ENCODE results near the gene POMZP3. TPM values are rescaled to one million over a fixed set of nuclear protein-coding genes. Genes with fewer than 3 reads are reported as not detected.
"Not testable (repeated sequence)": the region's sequence is repeated elsewhere in the genome, so short reads cannot be mapped to it uniquely, and the experiment has no call there.

POMZP3 gene
- total RNA-seq, 2 experiments from 2014 or later: 5.0 to 8.5 TPM

GRCh38 chr7:76637061-76637691 lies 10.1 kb upstream of the POMZP3 start:
- BruUV-seq (replicated peaks); H3K4me2 ChIP-seq (ENCODE audit: low read length); H3K9me3 ChIP-seq (ENCODE audit: low read length); CTCF ChIA-PET (ENCODE audit: unreplicated experiment); DNase-seq (ENCODE audit: low spot score); H3K36me3 ChIP-seq (ENCODE audit: insufficient read depth, low read length); H3K9me2 ChIP-seq (ENCODE audit: insufficient read depth, low read length); H3K4me3 ChIP-seq (ENCODE audit: low read depth, low read length, poor library complexity, severe bottlenecking); H2AFZ ChIP-seq (ENCODE audit: low read length); H3K27ac ChIP-seq (ENCODE audit: low read depth, low read length, poor library complexity, severe bottlenecking); H3K79me2 ChIP-seq (ENCODE audit: insufficient read depth, low read depth, low read length); H3K4me1 ChIP-seq (ENCODE audit: insufficient read depth, low read length, poor library complexity, severe bottlenecking); intact Hi-C loops (cut with micrococcal nuclease; ENCODE audit: unreplicated experiment); H4K20me1 ChIP-seq (ENCODE audit: insufficient read depth, low read length); POLR2A ChIA-PET: not testable (repeated sequence)
- peak; percentile 67 for TF ChIP-seq CTCF (conservative IDR thresholded peaks at IDR 0.05; ENCODE audit: low read length)

GRCh38 chr7:76626581-76626980 lies 498 bp downstream of the POMZP3 start:
- H3K27ac ChIP-seq (ENCODE audit: low read depth, low read length, poor library complexity, severe bottlenecking): peak overlapping the region; percentile 11
- H3K79me2 ChIP-seq (ENCODE audit: insufficient read depth, low read depth, low read length); H4K20me1 ChIP-seq (ENCODE audit: insufficient read depth, low read length); H3K4me1 ChIP-seq (ENCODE audit: insufficient read depth, low read length, poor library complexity, severe bottlenecking); intact Hi-C loops (cut with micrococcal nuclease; ENCODE audit: unreplicated experiment); H3K9me3 ChIP-seq (ENCODE audit: low read length); BruUV-seq (replicated peaks); H3K36me3 ChIP-seq (ENCODE audit: insufficient read depth, low read length); H2AFZ ChIP-seq (ENCODE audit: low read length); H3K9me2 ChIP-seq (ENCODE audit: insufficient read depth, low read length); POLR2A ChIA-PET; CTCF ChIA-PET (ENCODE audit: unreplicated experiment): not testable (repeated sequence)
- H3K4me2 ChIP-seq (ENCODE audit: low read length): peak overlapping the region; percentile 80
- peak; percentile 3 for DNase-seq (ENCODE audit: low spot score)
- peak overlapping the region; percentile 72 for H3K4me3 ChIP-seq (ENCODE audit: low read depth, low read length, poor library complexity, severe bottlenecking)

GRCh38 chr7:76619439-76620190 lies 7.5 kb downstream of the POMZP3 start:
- not testable (repeated sequence) for H3K9me2 ChIP-seq (ENCODE audit: insufficient read depth, low read length)

GRCh38 chr7:76613783-76614182 lies 13.3 kb downstream of the POMZP3 start:
- H4K20me1 ChIP-seq (ENCODE audit: insufficient read depth, low read length); H3K36me3 ChIP-seq (ENCODE audit: insufficient read depth, low read length); BruUV-seq (replicated peaks); H3K9me3 ChIP-seq (ENCODE audit: low read length); H3K9me2 ChIP-seq (ENCODE audit: insufficient read depth, low read length); H3K4me1 ChIP-seq (ENCODE audit: insufficient read depth, low read length, poor library complexity, severe bottlenecking); H2AFZ ChIP-seq (ENCODE audit: low read length); intact Hi-C loops (cut with micrococcal nuclease; ENCODE audit: unreplicated experiment); H3K4me2 ChIP-seq (ENCODE audit: low read length); H3K27ac ChIP-seq (ENCODE audit: low read depth, low read length, poor library complexity, severe bottlenecking); H3K79me2 ChIP-seq (ENCODE audit: insufficient read depth, low read depth, low read length); H3K4me3 ChIP-seq (ENCODE audit: low read depth, low read length, poor library complexity, severe bottlenecking); CTCF ChIA-PET (ENCODE audit: unreplicated experiment); POLR2A ChIA-PET: not testable (repeated sequence)
- TF ChIP-seq CTCF (conservative IDR thresholded peaks at IDR 0.05; ENCODE audit: low read length): 0 out of 2 replicates have a peak, but pooled peaks have one; percentile 28
- peak; percentile 31 for DNase-seq (ENCODE audit: low spot score)

More at GRCh38 chr7:76619439-76620190, 7.5 kb downstream of the POMZP3 start:
- H3K4me1 ChIP-seq (ENCODE audit: insufficient read depth, low read length, poor library complexity, severe bottlenecking); H3K4me2 ChIP-seq (ENCODE audit: low read length); H3K79me2 ChIP-seq (ENCODE audit: insufficient read depth, low read depth, low read length); intact Hi-C loops (cut with micrococcal nuclease; ENCODE audit: unreplicated experiment); H2AFZ ChIP-seq (ENCODE audit: low read length); BruUV-seq (replicated peaks); H3K9me3 ChIP-seq (ENCODE audit: low read length); H3K27ac ChIP-seq (ENCODE audit: low read depth, low read length, poor library complexity, severe bottlenecking); POLR2A ChIA-PET; H3K36me3 ChIP-seq (ENCODE audit: insufficient read depth, low read length); CTCF ChIA-PET (ENCODE audit: unreplicated experiment); H3K4me3 ChIP-seq (ENCODE audit: low read depth, low read length, poor library complexity, severe bottlenecking); H4K20me1 ChIP-seq (ENCODE audit: insufficient read depth, low read length); DNase-seq (ENCODE audit: low spot score): not testable (repeated sequence)

GRCh38 chr7:76612232-76612631 lies 14.8 kb downstream of the POMZP3 start:
- H4K20me1 ChIP-seq (ENCODE audit: insufficient read depth, low read length); H3K4me3 ChIP-seq (ENCODE audit: low read depth, low read length, poor library complexity, severe bottlenecking); H3K9me3 ChIP-seq (ENCODE audit: low read length); H3K9me2 ChIP-seq (ENCODE audit: insufficient read depth, low read length); BruUV-seq (replicated peaks); H3K4me1 ChIP-seq (ENCODE audit: insufficient read depth, low read length, poor library complexity, severe bottlenecking); H2AFZ ChIP-seq (ENCODE audit: low read length); H3K36me3 ChIP-seq (ENCODE audit: insufficient read depth, low read length); intact Hi-C loops (cut with micrococcal nuclease; ENCODE audit: unreplicated experiment); CTCF ChIA-PET (ENCODE audit: unreplicated experiment); POLR2A ChIA-PET; DNase-seq (ENCODE audit: low spot score); H3K79me2 ChIP-seq (ENCODE audit: insufficient read depth, low read depth, low read length); H3K4me2 ChIP-seq (ENCODE audit: low read length); H3K27ac ChIP-seq (ENCODE audit: low read depth, low read length, poor library complexity, severe bottlenecking): not testable (repeated sequence)

All from OCI-LY7 (cell line).